WTC11 (cell line): Measurements from ENCODE around the gene SEC22A. TPM values are rescaled to one million over a fixed set of nuclear protein-coding genes. Genes with fewer than 3 reads are reported as not detected.
A peak's percentile ranks its signal among the peaks of the same experiment; 100 is the strongest.

Source experiments
- ATAC-seq: fragments of 200-7000 bp; cut with Tn5 transposase; 2 replicates; pipeline ENCODE4 v1.10.0; 2021; ENCODE audit warnings: mild to moderate bottlenecking, moderate library complexity
- CTCF ChIA-PET: fragments of 300-600 bp; sonication (Branson Sonifier 250); formaldehyde crosslinking; loops from one replicate; lab custom pipeline; 2021; ENCODE audit warnings: antibody characterized with exemption; lab: Charles Lee
- POLR2A ChIA-PET: fragments of 350-600 bp; sonication (Branson Sonifier 250); formaldehyde crosslinking; loops from one replicate; lab custom pipeline; 2021; ENCODE audit warnings: antibody characterized with exemption; lab: Charles Lee
- DNase-seq: peaks from one replicate; pipeline ENCODE4 v3.0.0; 2021; ENCODE audit warnings: low spot score
- H3K27ac Mint-ChIP-seq: 2 replicates; pipeline ENCODE4 v1.8.0; 2021; ENCODE audit warnings: mixed read lengths
- H3K27me3 Mint-ChIP-seq: 2 replicates; pipeline ENCODE4 v1.8.0; 2021; ENCODE audit warnings: low read depth, mild to moderate bottlenecking, moderate library complexity, mixed read lengths
- H3K36me3 Mint-ChIP-seq: 2 replicates; pipeline ENCODE4 v1.8.0; 2021; ENCODE audit warnings: mixed read lengths
- H3K4me1 Mint-ChIP-seq: 2 replicates; pipeline ENCODE4 v1.8.0; 2022; ENCODE audit warnings: mixed read lengths
- H3K4me3 Mint-ChIP-seq: 2 replicates; pipeline ENCODE4 v1.8.0; 2021; ENCODE audit warnings: mild to moderate bottlenecking, moderate library complexity, mixed read lengths
- H3K9me3 Mint-ChIP-seq: 2 replicates; pipeline ENCODE4 v1.8.0; 2021; ENCODE audit warnings: mixed read lengths
- FOXK1 ChIP-seq: sonication (generic); formaldehyde crosslinking; IDR thresholded peaks from 2 replicates; pipeline ENCODE4 v1.8.0; 2022; ENCODE audit warnings: mild to moderate bottlenecking, moderate library complexity, missing genetic modification reagents
- GTF2I ChIP-seq: fragments of 250-450 bp; sonication (Bioruptor Pico); conservative IDR thresholded peaks from 2 replicates; pipeline ENCODE4 v1.4.0; 2021; ENCODE audit warnings: mild to moderate bottlenecking
- HMGA2 ChIP-seq: fragments of 250-450 bp; sonication (Bioruptor Pico); IDR thresholded peaks from 2 replicates; pipeline ENCODE4 v1.4.0; 2021; ENCODE audit warnings: mild to moderate bottlenecking, moderate library complexity
- MXD4 ChIP-seq: fragments of 250-450 bp; sonication (Bioruptor Pico); IDR thresholded peaks from 2 replicates; pipeline ENCODE4 v1.8.0; 2021; ENCODE audit warnings: mild to moderate bottlenecking, moderate library complexity, borderline replicate concordance
- NR2C2 ChIP-seq: sonication (generic); formaldehyde crosslinking; IDR thresholded peaks from 2 replicates; pipeline ENCODE4 v1.8.0; 2022; ENCODE audit warnings: mild to moderate bottlenecking, missing genetic modification reagents
- PREB ChIP-seq: sonication (generic); formaldehyde crosslinking; IDR thresholded peaks from 2 replicates; pipeline ENCODE4 v1.8.1; 2022; ENCODE audit warnings: mild to moderate bottlenecking, missing genetic modification reagents, moderate library complexity, borderline replicate concordance
- PRRX2 ChIP-seq: fragments of 250-450 bp; sonication (Bioruptor Pico); IDR thresholded peaks from 2 replicates; pipeline ENCODE4 v1.8.0; 2021; ENCODE audit warnings: mild to moderate bottlenecking
- TEAD4 ChIP-seq: sonication (generic); formaldehyde crosslinking; IDR thresholded peaks from 2 replicates; pipeline ENCODE4 v1.8.0; 2022; ENCODE audit warnings: mild to moderate bottlenecking, missing genetic modification reagents
- ZBTB21 ChIP-seq: sonication (generic); formaldehyde crosslinking; IDR thresholded peaks from 2 replicates; pipeline ENCODE4 v1.8.1; 2023; ENCODE audit warnings: mild to moderate bottlenecking, missing genetic modification reagents, borderline replicate concordance
- ZNF219 ChIP-seq: sonication (generic); formaldehyde crosslinking; IDR thresholded peaks from 2 replicates; pipeline ENCODE4 v1.8.0; 2023; ENCODE audit warnings: missing genetic modification reagents, mild to moderate bottlenecking, borderline replicate concordance
- ZNF317 ChIP-seq: sonication (generic); formaldehyde crosslinking; IDR thresholded peaks from 2 replicates; pipeline ENCODE4 v1.8.1; 2023; ENCODE audit warnings: low read depth, mild to moderate bottlenecking, moderate library complexity, missing genetic modification reagents, borderline replicate concordance
- ZNF416 ChIP-seq: fragments of 250-450 bp; sonication (Bioruptor Pico); IDR thresholded peaks from 2 replicates; pipeline ENCODE4 v1.9.0; 2021; ENCODE audit warnings: mild to moderate bottlenecking, inconsistent platforms
- ZNF423 ChIP-seq: fragments of 250-450 bp; sonication (Bioruptor Pico); IDR thresholded peaks from 2 replicates; pipeline ENCODE4 v2.1.2; 2022; ENCODE audit warnings: mild to moderate bottlenecking, moderate library complexity
- ZSCAN18 ChIP-seq: fragments of 250-450 bp; sonication (Bioruptor Pico); IDR thresholded peaks from 2 replicates; pipeline ENCODE4 v2.1.2; 2022; ENCODE audit warnings: mild to moderate bottlenecking, moderate library complexity
- total RNA-seq: library from RNA; stranded (reverse); gene quantifications from 3 replicates; pipeline ENCODE4 v1.2.3, GENCODE V29; 2021
- TF ChIP-seq, protein P1 (sequence below): sonication (generic); formaldehyde crosslinking; conservative IDR thresholded peaks from 2 replicates; pipeline ENCODE4 v1.8.1; 2022; ENCODE audit warnings: mild to moderate bottlenecking, missing genetic modification reagents
- TF ChIP-seq, protein P2 (sequence below): sonication (generic); formaldehyde crosslinking; IDR thresholded peaks from 2 replicates; pipeline ENCODE4 v1.8.1; 2023; ENCODE audit warnings: mild to moderate bottlenecking, missing genetic modification reagents, moderate library complexity
- TF ChIP-seq, protein P3 (sequence below): fragments of 250-450 bp; sonication (Bioruptor Pico); conservative IDR thresholded peaks from 2 replicates; pipeline ENCODE4 v1.9.0; 2021; ENCODE audit warnings: mild to moderate bottlenecking
- TF ChIP-seq, protein P4 (sequence below): fragments of 250-450 bp; sonication (Bioruptor Pico); IDR thresholded peaks from 2 replicates; pipeline ENCODE4 v1.8.0; 2021; ENCODE audit warnings: mild to moderate bottlenecking
- TF ChIP-seq, protein P5 (sequence below): sonication (generic); formaldehyde crosslinking; IDR thresholded peaks from 2 replicates; pipeline ENCODE4 v1.8.1; 2022; ENCODE audit warnings: mild to moderate bottlenecking, moderate library complexity, missing genetic modification reagents

The SEC22A gene
- total RNA-seq, 1 experiment from 2014 or later: 12.6 TPM

- H3K4me1 Mint-ChIP-seq: no peaks in the 10 kb centered on the region
- H3K36me3 Mint-ChIP-seq: peaks cover 27% of the 10 kb centered on the region
- POLR2A ChIA-PET: no interaction called here
- DNase-seq (no peak), ATAC-seq (no peak)
- no peaks in the 10 kb centered on the region for H3K27me3 Mint-ChIP-seq
- peak overlapping the region; percentile 82; the same call in 1 of the 2 replicates for H3K27ac Mint-ChIP-seq
- CTCF ChIA-PET: interaction anchor here (0.7 kb wide), 1 partner anchor 28 kb away, joined by 3 read pairs; no protein-coding TSS in a partner anchor
- H3K4me3 Mint-ChIP-seq: no peak overlapping the region
- TF ChIP-seq NR2C2 (CRISPR knock-in tag) (no peak), ZBTB21 (no peak), ZNF317 (CRISPR knock-in tag) (no peak), FOXK1 (CRISPR knock-in tag) (no peak), HMGA2 (CRISPR knock-in tag) (no peak), TEAD4 (CRISPR knock-in tag) (no peak), PREB (CRISPR knock-in tag) (no peak)
- TF ChIP-seq, protein P1, sequence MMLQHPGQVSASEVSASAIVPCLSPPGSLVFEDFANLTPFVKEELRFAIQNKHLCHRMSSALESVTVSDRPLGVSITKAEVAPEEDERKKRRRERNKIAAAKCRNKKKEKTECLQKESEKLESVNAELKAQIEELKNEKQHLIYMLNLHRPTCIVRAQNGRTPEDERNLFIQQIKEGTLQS: no peak
- TF ChIP-seq, protein P2, sequence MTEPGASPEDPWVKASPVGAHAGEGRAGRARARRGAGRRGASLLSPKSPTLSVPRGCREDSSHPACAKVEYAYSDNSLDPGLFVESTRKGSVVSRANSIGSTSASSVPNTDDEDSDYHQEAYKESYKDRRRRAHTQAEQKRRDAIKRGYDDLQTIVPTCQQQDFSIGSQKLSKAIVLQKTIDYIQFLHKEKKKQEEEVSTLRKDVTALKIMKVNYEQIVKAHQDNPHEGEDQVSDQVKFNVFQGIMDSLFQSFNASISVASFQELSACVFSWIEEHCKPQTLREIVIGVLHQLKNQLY: no peak
- H3K9me3 Mint-ChIP-seq: no peaks in the 10 kb centered on the region
These were observed 49.1 kb upstream of the SEC22A start for GRCh38 chr3:123152687-123153086.

DNA sequence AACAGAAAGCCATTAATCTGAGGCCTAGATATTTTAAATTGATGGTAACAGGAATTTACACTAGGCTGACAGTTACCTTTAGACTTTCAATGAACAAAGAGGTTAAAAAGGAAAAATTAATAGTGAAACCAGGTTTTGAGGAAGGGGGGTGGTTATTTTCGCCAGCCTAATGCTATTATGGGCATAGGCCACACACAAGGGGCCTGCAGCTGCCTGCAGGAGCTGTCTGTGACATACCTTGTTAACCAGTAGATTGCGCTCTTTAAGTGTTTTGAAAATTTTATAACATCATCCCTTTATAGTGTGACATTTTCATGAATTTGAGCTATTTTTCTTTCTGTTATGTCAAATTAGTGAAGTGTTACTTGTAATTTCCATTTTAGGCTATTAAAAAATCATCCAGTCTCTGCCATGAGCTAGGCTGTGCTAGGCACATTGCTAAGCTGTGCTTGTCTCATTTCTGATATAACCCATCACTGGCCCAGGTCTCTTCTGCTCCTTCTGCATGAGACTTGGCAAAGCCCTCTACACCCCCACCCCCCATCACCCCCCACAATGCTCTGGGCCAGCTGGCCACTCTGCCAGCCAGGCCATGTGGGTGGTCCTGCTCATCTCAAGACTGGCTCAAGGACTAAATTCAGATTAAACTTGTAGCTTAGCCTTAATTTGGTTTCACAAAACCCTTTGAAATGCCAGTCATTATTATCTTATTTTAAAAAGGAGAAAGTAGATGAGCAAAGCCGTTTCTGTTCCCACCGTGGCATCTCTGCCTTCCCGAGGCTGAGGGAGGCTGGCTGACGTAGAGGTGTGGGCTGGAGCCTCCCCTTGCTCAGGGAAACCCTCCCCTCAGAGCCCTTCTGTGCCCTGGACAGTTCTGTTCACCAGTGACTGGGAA, 48.4 kb upstream of the SEC22A start:
- no peaks in the 10 kb centered on the region for H3K9me3 Mint-ChIP-seq
- H3K27ac Mint-ChIP-seq: no peak overlapping the region
- no peak for TF ChIP-seq ZNF219 (CRISPR knock-in tag)
- no peak for TF ChIP-seq ZSCAN18 (CRISPR knock-in tag)
- ATAC-seq (no peak), DNase-seq (no peak)
- ChIA-PET CTCF (interaction anchor here (0.7 kb wide), 1 partner anchor 27 kb away, joined by 3 read pairs; no protein-coding TSS in a partner anchor), POLR2A (no interaction called here)
- H3K4me1 Mint-ChIP-seq: no peaks in the 10 kb centered on the region
- H3K27me3 Mint-ChIP-seq: no peaks in the 10 kb centered on the region
- H3K4me3 Mint-ChIP-seq: no peak overlapping the region
- peaks cover 23% of the 10 kb centered on the region for H3K36me3 Mint-ChIP-seq

DNA sequence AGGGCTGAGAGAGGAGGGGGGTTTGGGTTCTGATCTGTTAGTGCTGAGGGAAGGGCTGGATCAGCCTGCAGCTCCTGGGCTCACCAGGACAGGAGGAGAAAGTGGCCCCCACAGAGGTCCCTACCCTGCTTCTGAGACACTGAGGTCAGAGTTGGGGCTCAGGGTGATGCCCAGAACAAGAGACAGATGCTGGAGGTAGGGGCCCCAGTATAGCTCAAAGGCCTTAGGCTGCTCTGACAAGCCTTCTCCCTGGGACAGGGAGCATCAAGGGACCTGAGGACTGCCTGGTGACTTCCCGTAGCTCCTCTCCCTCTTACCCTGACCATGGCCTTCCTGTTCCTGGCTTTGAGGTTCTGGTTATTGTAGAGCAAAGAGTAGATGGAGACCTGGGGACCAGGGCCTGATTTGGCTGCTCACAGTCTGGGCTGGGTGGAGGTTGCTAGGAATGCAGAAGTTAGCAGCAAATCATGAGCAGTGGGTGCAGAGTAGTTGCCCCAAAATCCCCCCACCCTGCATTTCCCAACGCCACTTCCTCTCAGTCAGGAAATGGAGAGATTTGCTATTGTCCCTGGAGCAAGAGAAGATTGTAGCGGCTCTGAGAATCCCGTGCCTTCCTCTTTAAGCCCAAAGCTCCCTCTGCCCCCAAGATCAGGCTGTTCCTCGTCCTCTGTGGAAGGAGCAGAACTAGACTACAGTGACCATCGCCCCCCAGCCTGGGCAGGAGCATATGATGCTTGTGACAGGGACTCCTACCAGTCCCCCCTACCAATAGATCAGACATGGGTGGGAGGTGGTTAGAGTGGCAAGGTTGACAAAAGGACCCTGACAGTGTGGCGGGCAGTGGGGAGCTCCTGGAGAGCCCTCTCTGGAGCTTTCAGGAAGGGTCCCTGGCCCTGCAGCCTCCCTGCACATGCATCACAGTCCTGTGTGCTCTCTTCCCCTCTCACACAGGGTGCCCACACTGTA, 47.4 kb upstream of the SEC22A start:
- ATAC-seq (no peak), DNase-seq (no peak)
- ChIA-PET POLR2A (no interaction called here), CTCF (no interaction called here)
- TF ChIP-seq ZNF416 (CRISPR knock-in tag): no peak
- TF ChIP-seq PRRX2 (CRISPR knock-in tag): no peak
- TF ChIP-seq, protein P3, sequence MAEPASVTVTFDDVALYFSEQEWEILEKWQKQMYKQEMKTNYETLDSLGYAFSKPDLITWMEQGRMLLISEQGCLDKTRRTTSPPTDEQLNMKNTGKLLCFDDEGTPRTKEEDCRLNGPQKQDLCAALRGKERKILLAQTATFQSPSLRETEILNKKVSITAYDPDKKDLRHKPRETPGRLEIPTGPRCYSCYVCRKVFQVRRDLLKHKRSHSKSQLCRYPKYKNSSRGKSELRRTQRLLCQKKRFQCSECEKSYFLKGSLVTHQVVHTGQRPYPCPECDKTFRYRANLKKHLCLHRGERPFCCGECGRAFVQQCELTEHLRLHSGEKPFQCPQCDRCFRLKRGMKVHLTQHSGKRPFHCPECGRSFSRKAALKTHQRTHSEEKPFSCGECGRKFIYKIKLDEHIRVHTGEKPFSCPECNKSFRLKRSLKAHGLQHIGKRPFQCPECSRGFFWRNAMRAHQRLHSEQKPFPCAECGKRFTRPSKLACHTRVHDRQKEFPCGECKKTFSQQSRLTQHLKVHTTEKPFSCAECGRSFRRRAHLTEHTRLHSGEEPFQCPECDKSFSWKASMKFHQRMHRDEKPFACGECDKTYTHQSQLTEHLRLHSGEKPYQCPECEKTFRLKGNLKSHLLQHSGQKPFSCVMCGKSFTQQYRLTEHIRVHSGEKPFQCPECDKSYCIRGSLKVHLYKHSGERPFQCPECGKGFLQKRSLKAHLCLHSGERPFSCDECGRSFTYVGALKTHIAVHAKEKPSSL (CRISPR knock-in tag): no peak
- no peak for TF ChIP-seq ZNF423
- no peak for TF ChIP-seq GTF2I
- TF ChIP-seq MXD4: no peak
- TF ChIP-seq, protein P4, sequence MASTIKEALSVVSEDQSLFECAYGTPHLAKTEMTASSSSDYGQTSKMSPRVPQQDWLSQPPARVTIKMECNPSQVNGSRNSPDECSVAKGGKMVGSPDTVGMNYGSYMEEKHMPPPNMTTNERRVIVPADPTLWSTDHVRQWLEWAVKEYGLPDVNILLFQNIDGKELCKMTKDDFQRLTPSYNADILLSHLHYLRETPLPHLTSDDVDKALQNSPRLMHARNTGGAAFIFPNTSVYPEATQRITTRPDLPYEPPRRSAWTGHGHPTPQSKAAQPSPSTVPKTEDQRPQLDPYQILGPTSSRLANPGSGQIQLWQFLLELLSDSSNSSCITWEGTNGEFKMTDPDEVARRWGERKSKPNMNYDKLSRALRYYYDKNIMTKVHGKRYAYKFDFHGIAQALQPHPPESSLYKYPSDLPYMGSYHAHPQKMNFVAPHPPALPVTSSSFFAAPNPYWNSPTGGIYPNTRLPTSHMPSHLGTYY (CRISPR knock-in tag): no peak
- no peak for TF ChIP-seq ZNF317 (CRISPR knock-in tag)
- TF ChIP-seq, protein P5, sequence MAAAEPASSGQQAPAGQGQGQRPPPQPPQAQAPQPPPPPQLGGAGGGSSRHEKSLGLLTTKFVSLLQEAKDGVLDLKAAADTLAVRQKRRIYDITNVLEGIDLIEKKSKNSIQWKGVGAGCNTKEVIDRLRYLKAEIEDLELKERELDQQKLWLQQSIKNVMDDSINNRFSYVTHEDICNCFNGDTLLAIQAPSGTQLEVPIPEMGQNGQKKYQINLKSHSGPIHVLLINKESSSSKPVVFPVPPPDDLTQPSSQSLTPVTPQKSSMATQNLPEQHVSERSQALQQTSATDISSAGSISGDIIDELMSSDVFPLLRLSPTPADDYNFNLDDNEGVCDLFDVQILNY (CRISPR knock-in tag): no peak
- Mint-ChIP-seq H3K4me3 (no peak overlapping the region), H3K27me3 (no peaks in the 10 kb centered on the region), H3K9me3 (no peaks in the 10 kb centered on the region), H3K27ac (no peak overlapping the region), H3K36me3 (peaks cover 15% of the 10 kb centered on the region), H3K4me1 (no peaks in the 10 kb centered on the region)
